ENCODE results near the gene GPR4. TPM values are rescaled to one million over a fixed set of nuclear protein-coding genes. Genes with fewer than 3 reads are reported as not detected.

The GPR4 gene
- total RNA-seq, result 10 to 100 TPM in 3 of 4 donors, 1 to 10 TPM in 1; 6.0 to 29.4 (median 12.0) TPM

GRCh38 chr19:45601524-45602374 lies at the start of gene GPR4:
TSS of gene GPR4 (minus strand) at chr19:45602212. CDS start at chr19:45591866, 10,346 bp downstream.
- no peak for DNase-seq (ENCODE audit: low spot score)
- TF ChIP-seq, protein P1, sequence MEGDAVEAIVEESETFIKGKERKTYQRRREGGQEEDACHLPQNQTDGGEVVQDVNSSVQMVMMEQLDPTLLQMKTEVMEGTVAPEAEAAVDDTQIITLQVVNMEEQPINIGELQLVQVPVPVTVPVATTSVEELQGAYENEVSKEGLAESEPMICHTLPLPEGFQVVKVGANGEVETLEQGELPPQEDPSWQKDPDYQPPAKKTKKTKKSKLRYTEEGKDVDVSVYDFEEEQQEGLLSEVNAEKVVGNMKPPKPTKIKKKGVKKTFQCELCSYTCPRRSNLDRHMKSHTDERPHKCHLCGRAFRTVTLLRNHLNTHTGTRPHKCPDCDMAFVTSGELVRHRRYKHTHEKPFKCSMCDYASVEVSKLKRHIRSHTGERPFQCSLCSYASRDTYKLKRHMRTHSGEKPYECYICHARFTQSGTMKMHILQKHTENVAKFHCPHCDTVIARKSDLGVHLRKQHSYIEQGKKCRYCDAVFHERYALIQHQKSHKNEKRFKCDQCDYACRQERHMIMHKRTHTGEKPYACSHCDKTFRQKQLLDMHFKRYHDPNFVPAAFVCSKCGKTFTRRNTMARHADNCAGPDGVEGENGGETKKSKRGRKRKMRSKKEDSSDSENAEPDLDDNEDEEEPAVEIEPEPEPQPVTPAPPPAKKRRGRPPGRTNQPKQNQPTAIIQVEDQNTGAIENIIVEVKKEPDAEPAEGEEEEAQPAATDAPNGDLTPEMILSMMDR (IDR thresholded peaks at IDR 0.05), result no peak
- no peak for ATAC-seq (ENCODE audit: low FRiP score)

DNA sequence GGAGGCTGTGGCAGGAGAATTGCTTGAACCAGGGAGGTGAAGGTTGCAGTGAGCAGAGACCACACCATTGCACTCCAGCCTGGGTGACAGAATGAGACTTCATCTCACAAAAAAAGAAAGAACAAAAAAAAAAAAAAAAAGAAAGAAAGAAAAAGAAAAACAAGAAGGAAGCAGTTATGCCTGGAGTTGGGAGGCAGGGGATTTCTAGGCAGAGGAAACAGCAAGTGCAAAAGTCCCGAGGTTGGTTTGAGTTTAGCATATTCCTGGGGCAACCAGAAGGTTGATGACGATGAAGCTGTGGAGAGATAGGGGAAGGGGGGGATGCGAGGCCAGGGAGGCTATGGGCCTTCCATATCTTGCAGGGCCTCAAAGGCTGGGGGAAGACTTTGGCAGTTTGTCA lies 48.7 kb upstream of the GPR4 start:
- DNase-seq (ENCODE audit: low spot score) (no peak), ATAC-seq (ENCODE audit: low FRiP score) (no peak)
- TF ChIP-seq, protein P1 (IDR thresholded peaks at IDR 0.05), result no peak

DNA sequence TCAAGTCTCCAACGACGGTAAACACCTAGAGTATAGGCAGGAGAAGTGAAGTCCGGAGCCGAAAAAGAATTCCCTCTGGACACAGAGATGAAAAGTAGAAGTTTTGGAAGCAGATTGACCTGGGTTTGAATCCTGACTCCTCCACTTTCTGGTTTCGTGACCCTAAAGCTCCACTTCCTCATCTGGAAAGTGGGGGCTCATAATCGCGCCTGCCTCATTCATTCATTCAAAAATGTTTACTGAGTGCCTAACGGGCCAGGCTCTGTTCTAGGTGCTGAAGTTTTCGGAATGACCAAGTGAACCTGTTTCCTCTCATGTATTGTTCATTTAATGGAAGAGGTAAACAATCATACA lies 44.3 kb upstream of the GPR4 start:
- TF ChIP-seq, protein P1 (IDR thresholded peaks at IDR 0.05), result no peak
- no peak for ATAC-seq (ENCODE audit: low FRiP score)
- no peak for DNase-seq (ENCODE audit: low spot score)

- ATAC-seq (ENCODE audit: low FRiP score), result peak; percentile 81
- peak; percentile 80 for DNase-seq (ENCODE audit: low spot score)
- TF ChIP-seq, protein P1 (IDR thresholded peaks at IDR 0.05), result no peak
These were observed 43.8 kb upstream of the GPR4 start for GRCh38 chr19:45645631-45646344.

- DNase-seq (ENCODE audit: low spot score) (no peak), ATAC-seq (ENCODE audit: low FRiP score) (no peak)
- TF ChIP-seq, protein P1 (IDR thresholded peaks at IDR 0.05), result no peak
These were observed 43.1 kb upstream of the GPR4 start for GRCh38 chr19:45645068-45645630.

DNA sequence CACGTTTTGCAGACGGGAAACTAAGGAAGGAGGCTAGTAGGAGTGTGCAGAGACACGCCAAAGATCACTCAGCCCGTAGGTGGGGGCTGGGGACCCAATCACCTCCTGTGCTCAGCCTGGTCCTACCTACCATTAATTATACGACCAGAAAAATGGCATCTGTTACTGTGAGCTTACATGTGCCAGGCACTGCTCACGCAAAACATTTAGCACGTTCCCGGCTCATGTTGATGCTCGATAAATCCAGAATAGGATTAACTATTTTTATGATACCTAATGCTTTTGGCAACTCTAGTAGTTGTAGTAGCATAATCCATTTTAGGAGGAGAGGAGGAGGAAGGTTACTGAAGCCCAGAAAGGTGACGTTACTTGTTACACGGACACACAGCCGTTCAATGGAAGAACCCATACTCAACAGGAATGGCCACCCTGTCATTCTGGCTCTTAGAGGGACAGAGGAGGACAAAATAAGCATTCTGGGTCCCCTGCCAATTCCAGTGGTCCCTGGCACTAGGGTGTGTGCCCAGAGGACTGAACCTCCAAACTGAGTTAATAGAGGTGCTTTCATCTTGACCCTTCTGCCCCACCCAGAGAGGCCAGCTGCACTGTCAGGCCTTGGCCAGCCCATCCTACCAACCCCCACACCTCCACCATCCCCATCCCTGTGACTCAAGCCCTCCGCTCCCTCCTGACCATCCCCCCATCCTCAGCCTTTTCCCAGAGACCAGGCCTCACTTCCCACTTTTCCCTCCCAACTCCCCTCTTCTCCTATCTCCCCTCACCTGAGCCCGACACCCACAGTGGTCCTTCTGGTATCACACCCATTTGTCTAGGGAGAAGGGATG lies 42.1 kb upstream of the GPR4 start:
- ATAC-seq (ENCODE audit: low FRiP score) (no peak), DNase-seq (ENCODE audit: low spot score) (no peak)
- TF ChIP-seq, protein P1 (IDR thresholded peaks at IDR 0.05), result no peak

Measured in omental fat pad (tissue), 4 donors.